CD14-positive monocyte (primary cell): ENCODE data around the gene FAM20C. TPM values are rescaled to one million over a fixed set of nuclear protein-coding genes. Genes with fewer than 3 reads are reported as not detected.
A peak's percentile ranks its signal among the peaks of the same experiment; 100 is the strongest.

Experiments used
- DNase-seq, 3 donors: peaks; one replicate each; pipeline ENCODE4 v3.0.0-alpha.2; 2011 to 2022
- H2AFZ ChIP-seq: 2 replicates; pipeline ENCODE4 v1.6.0; 2012; ENCODE audit warnings: mild to moderate bottlenecking, low read depth, low read length, inconsistent platforms; ENCODE audit not compliant: insufficient read depth, poor library complexity, severe bottlenecking
- H3K27ac ChIP-seq, 2 donors: 1 replicate in 1 of 2; 2 replicates in 1 of 2; pipeline ENCODE4 v1.5.1; 2012 to 2013; ENCODE audit warnings: low read length in 2 of 2, control low read depth in 1 of 2, inconsistent platforms in 1 of 2, low read depth in 1 of 2, mild to moderate bottlenecking in 1 of 2
- H3K27me3 ChIP-seq, 2 donors: one replicate each; pipeline versions ENCODE4 v1.6.0 to v1.6.1; 2011 to 2013; ENCODE audit warnings: low read length in 2 of 2; ENCODE audit not compliant: control insufficient read depth in 2 of 2, insufficient read depth in 2 of 2
- H3K36me3 ChIP-seq, 2 donors: replicated peaks in 1 of 2; 1 replicate in 1 of 2; 2 replicates in 1 of 2; pipeline versions ENCODE4 v1.5.1 to v1.6.1; 2012 to 2013; ENCODE audit warnings: low read length in 2 of 2, control low read depth in 1 of 2, inconsistent platforms in 1 of 2, mild to moderate bottlenecking in 1 of 2; ENCODE audit not compliant: insufficient read depth in 2 of 2, control insufficient read depth in 1 of 2
- H3K4me1 ChIP-seq, 2 donors: 1 replicate in 1 of 2; 2 replicates in 1 of 2; pipeline versions ENCODE4 v1.5.1 to v1.6.1; 2012 to 2013; ENCODE audit warnings: low read length in 2 of 2, control low read depth in 1 of 2, inconsistent platforms in 1 of 2, mild to moderate bottlenecking in 1 of 2, moderate library complexity in 1 of 2; ENCODE audit not compliant: insufficient read depth in 2 of 2, control insufficient read depth in 1 of 2
- H3K4me2 ChIP-seq: replicated peaks from 2 replicates; pipeline ENCODE3; 2012; ENCODE audit warnings: low read length, moderate library complexity, mild to moderate bottlenecking; ENCODE audit not compliant: poor library complexity, severe bottlenecking; ENCODE audit errors: extremely low read depth
- H3K4me3 ChIP-seq, 3 experiments: fragments of 200-600 bp in 1 of 3; sonication (generic) in 1 of 3; replicated peaks in 1 of 3; 1 replicate in 2 of 3; 2 replicates in 1 of 3; pipeline ENCODE4 v1.5.1; 2011 to 2013; ENCODE audit warnings: low read length in 3 of 3, mild to moderate bottlenecking in 3 of 3, control low read depth in 2 of 3, low read depth in 2 of 3, inconsistent platforms in 1 of 3, moderate library complexity in 1 of 3
- H3K79me2 ChIP-seq: 2 replicates; pipeline ENCODE4 v1.6.0; 2012; ENCODE audit warnings: mild to moderate bottlenecking, control low read depth, inconsistent platforms, low read length, moderate library complexity; ENCODE audit not compliant: insufficient read depth
- H3K9ac ChIP-seq: 2 replicates; pipeline ENCODE4 v1.6.0; 2017; ENCODE audit warnings: low read length, mild to moderate bottlenecking; ENCODE audit not compliant: insufficient read depth, poor library complexity, severe bottlenecking
- H3K9me3 ChIP-seq, 2 donors: replicated peaks in 1 of 2; 1 replicate in 1 of 2; 2 replicates in 1 of 2; pipeline versions ENCODE4 v1.5.1 to v1.6.1; 2012 to 2013; ENCODE audit warnings: low read length in 2 of 2, control low read depth in 1 of 2; ENCODE audit not compliant: control insufficient read depth in 1 of 2, insufficient read depth in 1 of 2
- H4K20me1 ChIP-seq: 2 replicates; pipeline ENCODE4 v1.6.0; 2012; ENCODE audit warnings: mild to moderate bottlenecking, low read length, control low read depth, moderate library complexity; ENCODE audit not compliant: insufficient read depth
- H3K27ac Mint-ChIP-seq, 7 donors: one replicate each; pipeline ENCODE4 v1.8.0; 2020; ENCODE audit warnings: mild to moderate bottlenecking in 7 of 7, mixed read lengths in 7 of 7, moderate library complexity in 6 of 7, inconsistent platforms in 2 of 7
- H3K27me3 Mint-ChIP-seq, 3 donors: one replicate each; pipeline ENCODE4 v1.8.0; 2021 to 2022; ENCODE audit warnings: low read depth in 3 of 3, mild to moderate bottlenecking in 3 of 3, mixed read lengths in 3 of 3, moderate library complexity in 3 of 3, inconsistent platforms in 1 of 3
- H3K36me3 Mint-ChIP-seq, 2 donors: one replicate each; pipeline ENCODE4 v1.8.0; 2020; ENCODE audit warnings: mixed read lengths in 2 of 2, inconsistent platforms in 1 of 2, mild to moderate bottlenecking in 1 of 2
- H3K4me1 Mint-ChIP-seq: one replicate; pipeline ENCODE4 v1.8.0; 2020; ENCODE audit warnings: mild to moderate bottlenecking, mixed read lengths
- H3K4me3 Mint-ChIP-seq, 2 donors: one replicate each; pipeline ENCODE4 v1.8.0; 2020; ENCODE audit warnings: mild to moderate bottlenecking in 2 of 2, mixed read lengths in 2 of 2, moderate library complexity in 1 of 2
- H3K9me3 Mint-ChIP-seq, 7 donors: one replicate each; pipeline ENCODE4 v1.8.0; 2020 to 2022; ENCODE audit warnings: mixed read lengths in 7 of 7, mild to moderate bottlenecking in 6 of 7, moderate library complexity in 6 of 7, inconsistent platforms in 2 of 7
- CTCF ChIP-seq: fragments of 200-600 bp; IDR thresholded peaks from one replicate; pipeline ENCODE4 v1.8.0; 2022; ENCODE audit warnings: antibody characterized with exemption, mild to moderate bottlenecking
- WGBS: methylation state at CpG from one replicate; pipeline ENCODE4 v1.1.5; 2013; ENCODE audit warnings: missing lambda C conversion rate; ENCODE audit not compliant: insufficient coverage; 5-methylcytosine and 5-hydroxymethylcytosine counted together
- intact Hi-C, 2 donors: fragments of 100-400 bp; cut with micrococcal nuclease; formaldehyde crosslinking; loops; one replicate each; pipeline versions ENCODE4 v1.15.0 to v1.15.1; 2023
- polyA plus RNA-seq, 3 donors: library from polyadenylated mRNA; depleted of rRNA in 1 of 3; unstranded in 2 of 3; stranded (reverse) in 1 of 3; fragments of 300-500 nt in 2 of 3; fragments of >200 nt in 1 of 3; fragmentation: Illumina TruSeq in 2 of 3; gene quantifications; 1 replicate in 2 of 3; 2 replicates in 1 of 3; pipeline ENCODE4 v1.2.3, GENCODE V29; 2012 to 2021

Gene FAM20C
- polyA plus RNA-seq, 3 donors: 1.2 to 32.2 (median 1.5) TPM

DNA sequence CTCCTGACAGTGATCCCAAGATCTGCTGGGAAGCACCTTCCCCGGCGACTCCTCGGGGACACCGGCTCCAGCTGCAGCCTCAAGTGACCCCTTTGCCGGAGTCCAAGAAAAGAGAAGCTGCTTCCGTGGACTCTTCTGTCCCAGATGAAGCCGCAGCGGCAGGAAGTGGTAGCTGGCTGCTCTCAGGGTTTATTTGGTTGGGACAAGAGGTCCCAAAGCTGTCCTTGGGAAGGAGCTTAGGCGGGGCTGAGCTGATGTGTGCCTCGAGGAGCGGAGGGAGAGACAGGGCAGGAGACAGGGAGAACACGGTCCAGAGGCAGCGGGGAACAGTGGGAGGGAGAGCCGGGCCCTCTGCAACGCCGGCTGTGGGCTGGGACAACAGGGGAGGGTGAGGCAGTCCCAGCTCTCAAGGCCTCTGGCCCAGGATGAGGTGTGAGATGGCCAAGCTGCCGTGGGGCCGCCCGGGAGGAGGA is 13.1 kb upstream of the FAM20C start:
- no peak overlapping the region for H2AFZ ChIP-seq
- H3K9ac ChIP-seq: no peak overlapping the region
- H3K27me3 ChIP-seq: peaks cover 0 to 2% of the 10 kb centered on the region in 2 donors
- H3K36me3 ChIP-seq: no peaks in the 10 kb centered on the region
- no peak overlapping the region for H3K4me3 ChIP-seq
- H3K27ac ChIP-seq: no peak overlapping the region
- H3K4me3 Mint-ChIP-seq: no peak overlapping the region
- no peak for TF ChIP-seq CTCF
- H3K4me2 ChIP-seq: no peak overlapping the region
- H3K79me2 ChIP-seq: no peaks in the 10 kb centered on the region
- H3K9me3 Mint-ChIP-seq: peaks cover 0 to 3% (median 0%) of the 10 kb centered on the region in 7 donors
- whole genome bisulfite sequencing: 90% methylated on average over 19 of the region's 19 CpGs
- H3K27ac Mint-ChIP-seq: peak overlapping the region in 1 of 7 donors; percentile 81
- peaks cover 4 to 21% (median 6%) of the 10 kb centered on the region in 3 donors for H3K27me3 Mint-ChIP-seq
- no peaks in the 10 kb centered on the region for H3K4me1 ChIP-seq
- no peaks in the 10 kb centered on the region for H3K36me3 Mint-ChIP-seq
- H4K20me1 ChIP-seq: no peaks in the 10 kb centered on the region
- DNase-seq: no peak
- H3K9me3 ChIP-seq: no peaks in the 10 kb centered on the region
- intact Hi-C loops: no loop called here
- H3K4me1 Mint-ChIP-seq: peaks cover 2% of the 10 kb centered on the region

- Histone ChIP-seq H3K4me1 (no peaks in the 10 kb centered on the region), H3K36me3 (no peaks in the 10 kb centered on the region), H3K9me3 (no peaks in the 10 kb centered on the region), H3K9ac (no peak overlapping the region), H3K27ac (no peak overlapping the region), H3K27me3 (peaks cover 0 to 2% of the 10 kb centered on the region in 2 donors), H3K4me2 (no peak overlapping the region), H2AFZ (no peak overlapping the region), H3K4me3 (no peak overlapping the region), H3K79me2 (no peaks in the 10 kb centered on the region), H4K20me1 (no peaks in the 10 kb centered on the region)
- intact Hi-C loops: no loop called here
- Mint-ChIP-seq H3K9me3 (peaks cover 0 to 3% (median 0%) of the 10 kb centered on the region in 7 donors), H3K27me3 (peaks cover 4 to 23% (median 6%) of the 10 kb centered on the region in 3 donors), H3K36me3 (no peaks in the 10 kb centered on the region), H3K27ac (no peak overlapping the region), H3K4me1 (peaks cover 2% of the 10 kb centered on the region), H3K4me3 (no peak overlapping the region)
- DNase-seq: no peak
- 100% methylated on average over 5 of the region's 22 CpGs for WGBS
- no peak for TF ChIP-seq CTCF
Measured at GRCh38 chr7:179948-180694, 12.2 kb upstream of the FAM20C start.
